A549 (cell line): ENCODE data around the gene ZNF79.

ENCODE experiments used
- BHLHE40 ChIP-seq: IDR thresholded peaks from 2 replicates; pipeline ENCODE4 v1.6.1; 2012; ENCODE audit warnings: low read depth, low read length, inconsistent platforms
- EP300 ChIP-seq, 2 experiments: fragments of >200 bp; sonication (Bioruptor Twin); formaldehyde crosslinking; IDR thresholded peaks; 2 replicates in 1 of 2; 3 replicates in 1 of 2; pipeline ENCODE4 v1.6.1; 2016 to 2017
- JUNB ChIP-seq: fragments of >200 bp; sonication (Bioruptor Twin); formaldehyde crosslinking; IDR thresholded peaks from 2 replicates; pipeline ENCODE4 v1.6.1; 2016
- NPAS2 ChIP-seq: fragments of 250-450 bp; sonication (Bioruptor Pico); IDR thresholded peaks from 2 replicates; pipeline ENCODE4 v1.8.0; 2022; ENCODE audit warnings: mild to moderate bottlenecking, moderate library complexity, borderline replicate concordance
- NR3C1 ChIP-seq: fragments of >200 bp; sonication (Bioruptor Twin); formaldehyde crosslinking; IDR thresholded peaks from 3 replicates; pipeline ENCODE4 v1.6.1; 2017
- POLR2A ChIP-seq: IDR thresholded peaks from 2 replicates; pipeline ENCODE4 v1.6.1; 2012; ENCODE audit warnings: mild to moderate bottlenecking, low read length
- POLR2AphosphoS2 ChIP-seq: conservative IDR thresholded peaks from 2 replicates; pipeline ENCODE4 v1.6.1; 2012; ENCODE audit warnings: low read length, improper control_type of control experiment, inconsistent platforms
- RAD21 ChIP-seq, 2 experiments: fragments of >200 bp in 1 of 2; sonication (Bioruptor Twin) in 1 of 2; formaldehyde crosslinking in 1 of 2; IDR thresholded peaks in 1 of 2; conservative IDR thresholded peaks in 1 of 2; 2 replicates in 1 of 2; 3 replicates in 1 of 2; pipeline ENCODE4 v1.6.1; 2012 to 2018; ENCODE audit warnings: inconsistent platforms in 1 of 2
- RFX5 ChIP-seq: fragments of 450-650 bp; IDR thresholded peaks from 2 replicates; pipeline ENCODE4 v1.7.1; 2014; ENCODE audit warnings: antibody characterized with exemption, mild to moderate bottlenecking, moderate library complexity
- TF ChIP-seq, protein P1 (sequence below): IDR thresholded peaks from 2 replicates; pipeline ENCODE4 v1.6.1; 2012
- TF ChIP-seq, protein P2 (sequence below): fragments of >200 bp; sonication (Bioruptor Twin); formaldehyde crosslinking; IDR thresholded peaks from 3 replicates; pipeline ENCODE4 v1.5.1; 2016
- TF ChIP-seq, protein P3 (sequence below): fragments of 200-600 bp; sonication (generic); IDR thresholded peaks from 2 replicates; pipeline ENCODE4 v1.6.1; 2016; ENCODE audit warnings: antibody characterized with exemption, mild to moderate bottlenecking, moderate library complexity
- TF ChIP-seq, protein P4 (sequence below): fragments of >200 bp; sonication (Bioruptor Twin); formaldehyde crosslinking; IDR thresholded peaks from 3 replicates; pipeline ENCODE4 v1.6.1; 2016
- TF ChIP-seq, protein P5 (sequence below): fragments of 450-650 bp; IDR thresholded peaks from 2 replicates; pipeline ENCODE4 v1.6.1; 2014; ENCODE audit warnings: antibody characterized with exemption

DNA sequence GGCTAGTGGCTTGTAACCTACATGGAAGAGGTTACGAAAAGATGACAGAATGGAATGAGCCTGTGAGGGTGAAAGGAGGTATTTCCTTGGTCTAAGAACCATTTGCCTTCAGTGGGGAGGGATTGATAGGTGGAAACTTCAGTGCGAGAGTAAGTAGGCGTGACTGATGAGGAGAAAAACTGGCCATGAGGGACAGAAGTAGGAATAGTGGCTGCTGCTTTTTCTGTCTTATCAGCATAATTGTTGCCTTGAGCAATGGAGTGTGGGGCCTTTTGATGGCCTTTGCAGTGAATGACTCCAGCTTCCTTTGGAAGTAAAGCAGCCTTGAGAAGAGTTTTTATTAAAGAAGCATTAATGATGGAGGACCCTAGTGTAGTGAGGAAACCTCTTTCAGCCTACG lies 9.0 kb upstream of the ZNF79 start:
- TF ChIP-seq RFX5 (no peak), POLR2AphosphoS2 (no peak), NR3C1 (no peak), JUNB (no peak), POLR2A (no peak), NPAS2 (CRISPR knock-in tag) (no peak), RAD21 (conservative IDR thresholded peaks at IDR 0.05 in 1 of 2, IDR thresholded peaks at IDR 0.05 in 1 of 2) (no peak), EP300 (IDR thresholded peaks at IDR 0.05) (no peak), BHLHE40 (no peak)
- TF ChIP-seq, protein P1, sequence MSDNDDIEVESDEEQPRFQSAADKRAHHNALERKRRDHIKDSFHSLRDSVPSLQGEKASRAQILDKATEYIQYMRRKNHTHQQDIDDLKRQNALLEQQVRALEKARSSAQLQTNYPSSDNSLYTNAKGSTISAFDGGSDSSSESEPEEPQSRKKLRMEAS: no peak
- TF ChIP-seq, protein P2, sequence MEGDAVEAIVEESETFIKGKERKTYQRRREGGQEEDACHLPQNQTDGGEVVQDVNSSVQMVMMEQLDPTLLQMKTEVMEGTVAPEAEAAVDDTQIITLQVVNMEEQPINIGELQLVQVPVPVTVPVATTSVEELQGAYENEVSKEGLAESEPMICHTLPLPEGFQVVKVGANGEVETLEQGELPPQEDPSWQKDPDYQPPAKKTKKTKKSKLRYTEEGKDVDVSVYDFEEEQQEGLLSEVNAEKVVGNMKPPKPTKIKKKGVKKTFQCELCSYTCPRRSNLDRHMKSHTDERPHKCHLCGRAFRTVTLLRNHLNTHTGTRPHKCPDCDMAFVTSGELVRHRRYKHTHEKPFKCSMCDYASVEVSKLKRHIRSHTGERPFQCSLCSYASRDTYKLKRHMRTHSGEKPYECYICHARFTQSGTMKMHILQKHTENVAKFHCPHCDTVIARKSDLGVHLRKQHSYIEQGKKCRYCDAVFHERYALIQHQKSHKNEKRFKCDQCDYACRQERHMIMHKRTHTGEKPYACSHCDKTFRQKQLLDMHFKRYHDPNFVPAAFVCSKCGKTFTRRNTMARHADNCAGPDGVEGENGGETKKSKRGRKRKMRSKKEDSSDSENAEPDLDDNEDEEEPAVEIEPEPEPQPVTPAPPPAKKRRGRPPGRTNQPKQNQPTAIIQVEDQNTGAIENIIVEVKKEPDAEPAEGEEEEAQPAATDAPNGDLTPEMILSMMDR: no peak
- TF ChIP-seq, protein P3, sequence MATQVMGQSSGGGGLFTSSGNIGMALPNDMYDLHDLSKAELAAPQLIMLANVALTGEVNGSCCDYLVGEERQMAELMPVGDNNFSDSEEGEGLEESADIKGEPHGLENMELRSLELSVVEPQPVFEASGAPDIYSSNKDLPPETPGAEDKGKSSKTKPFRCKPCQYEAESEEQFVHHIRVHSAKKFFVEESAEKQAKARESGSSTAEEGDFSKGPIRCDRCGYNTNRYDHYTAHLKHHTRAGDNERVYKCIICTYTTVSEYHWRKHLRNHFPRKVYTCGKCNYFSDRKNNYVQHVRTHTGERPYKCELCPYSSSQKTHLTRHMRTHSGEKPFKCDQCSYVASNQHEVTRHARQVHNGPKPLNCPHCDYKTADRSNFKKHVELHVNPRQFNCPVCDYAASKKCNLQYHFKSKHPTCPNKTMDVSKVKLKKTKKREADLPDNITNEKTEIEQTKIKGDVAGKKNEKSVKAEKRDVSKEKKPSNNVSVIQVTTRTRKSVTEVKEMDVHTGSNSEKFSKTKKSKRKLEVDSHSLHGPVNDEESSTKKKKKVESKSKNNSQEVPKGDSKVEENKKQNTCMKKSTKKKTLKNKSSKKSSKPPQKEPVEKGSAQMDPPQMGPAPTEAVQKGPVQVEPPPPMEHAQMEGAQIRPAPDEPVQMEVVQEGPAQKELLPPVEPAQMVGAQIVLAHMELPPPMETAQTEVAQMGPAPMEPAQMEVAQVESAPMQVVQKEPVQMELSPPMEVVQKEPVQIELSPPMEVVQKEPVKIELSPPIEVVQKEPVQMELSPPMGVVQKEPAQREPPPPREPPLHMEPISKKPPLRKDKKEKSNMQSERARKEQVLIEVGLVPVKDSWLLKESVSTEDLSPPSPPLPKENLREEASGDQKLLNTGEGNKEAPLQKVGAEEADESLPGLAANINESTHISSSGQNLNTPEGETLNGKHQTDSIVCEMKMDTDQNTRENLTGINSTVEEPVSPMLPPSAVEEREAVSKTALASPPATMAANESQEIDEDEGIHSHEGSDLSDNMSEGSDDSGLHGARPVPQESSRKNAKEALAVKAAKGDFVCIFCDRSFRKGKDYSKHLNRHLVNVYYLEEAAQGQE: no peak
- TF ChIP-seq, protein P4, sequence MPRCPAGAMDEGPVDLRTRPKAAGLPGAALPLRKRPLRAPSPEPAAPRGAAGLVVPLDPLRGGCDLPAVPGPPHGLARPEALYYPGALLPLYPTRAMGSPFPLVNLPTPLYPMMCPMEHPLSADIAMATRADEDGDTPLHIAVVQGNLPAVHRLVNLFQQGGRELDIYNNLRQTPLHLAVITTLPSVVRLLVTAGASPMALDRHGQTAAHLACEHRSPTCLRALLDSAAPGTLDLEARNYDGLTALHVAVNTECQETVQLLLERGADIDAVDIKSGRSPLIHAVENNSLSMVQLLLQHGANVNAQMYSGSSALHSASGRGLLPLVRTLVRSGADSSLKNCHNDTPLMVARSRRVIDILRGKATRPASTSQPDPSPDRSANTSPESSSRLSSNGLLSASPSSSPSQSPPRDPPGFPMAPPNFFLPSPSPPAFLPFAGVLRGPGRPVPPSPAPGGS: no peak
- TF ChIP-seq, protein P5, sequence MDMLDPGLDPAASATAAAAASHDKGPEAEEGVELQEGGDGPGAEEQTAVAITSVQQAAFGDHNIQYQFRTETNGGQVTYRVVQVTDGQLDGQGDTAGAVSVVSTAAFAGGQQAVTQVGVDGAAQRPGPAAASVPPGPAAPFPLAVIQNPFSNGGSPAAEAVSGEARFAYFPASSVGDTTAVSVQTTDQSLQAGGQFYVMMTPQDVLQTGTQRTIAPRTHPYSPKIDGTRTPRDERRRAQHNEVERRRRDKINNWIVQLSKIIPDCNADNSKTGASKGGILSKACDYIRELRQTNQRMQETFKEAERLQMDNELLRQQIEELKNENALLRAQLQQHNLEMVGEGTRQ: no peak
